ENCODE results near the gene HKDC1.

GRCh38 chr10:69220507-69220906 is 375 bp downstream of the HKDC1 start:
- TF ChIP-seq CTCF (IDR thresholded peaks at IDR 0.05) (no peak), POLR2AphosphoS5 (IDR thresholded peaks at IDR 0.05; ENCODE audit: insufficient read depth in 1 of 2, low read depth in 1 of 2) (no peak)

Data from vagina (tissue), 2 donors.